Stimulated activated CD4-positive, alpha-beta T cell treated with anti-CD3 and anti-CD28 coated beads, Interleukin-12 subunit alpha, Interleukin-12 subunit beta, amount 100 ng/mL, for 4 hours (primary cell): ENCODE measurements around the gene FAM50A.
"Not testable (repeated sequence)": the region's sequence is repeated elsewhere in the genome, so short reads cannot be mapped to it uniquely, and the experiment has no call there.

Experiments used
- DNase-seq: peaks from one replicate; pipeline ENCODE4 v3.0.0-alpha.2; 2020

Gene FAM50A, protein sequence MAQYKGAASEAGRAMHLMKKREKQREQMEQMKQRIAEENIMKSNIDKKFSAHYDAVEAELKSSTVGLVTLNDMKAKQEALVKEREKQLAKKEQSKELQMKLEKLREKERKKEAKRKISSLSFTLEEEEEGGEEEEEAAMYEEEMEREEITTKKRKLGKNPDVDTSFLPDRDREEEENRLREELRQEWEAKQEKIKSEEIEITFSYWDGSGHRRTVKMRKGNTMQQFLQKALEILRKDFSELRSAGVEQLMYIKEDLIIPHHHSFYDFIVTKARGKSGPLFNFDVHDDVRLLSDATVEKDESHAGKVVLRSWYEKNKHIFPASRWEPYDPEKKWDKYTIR

DNA sequence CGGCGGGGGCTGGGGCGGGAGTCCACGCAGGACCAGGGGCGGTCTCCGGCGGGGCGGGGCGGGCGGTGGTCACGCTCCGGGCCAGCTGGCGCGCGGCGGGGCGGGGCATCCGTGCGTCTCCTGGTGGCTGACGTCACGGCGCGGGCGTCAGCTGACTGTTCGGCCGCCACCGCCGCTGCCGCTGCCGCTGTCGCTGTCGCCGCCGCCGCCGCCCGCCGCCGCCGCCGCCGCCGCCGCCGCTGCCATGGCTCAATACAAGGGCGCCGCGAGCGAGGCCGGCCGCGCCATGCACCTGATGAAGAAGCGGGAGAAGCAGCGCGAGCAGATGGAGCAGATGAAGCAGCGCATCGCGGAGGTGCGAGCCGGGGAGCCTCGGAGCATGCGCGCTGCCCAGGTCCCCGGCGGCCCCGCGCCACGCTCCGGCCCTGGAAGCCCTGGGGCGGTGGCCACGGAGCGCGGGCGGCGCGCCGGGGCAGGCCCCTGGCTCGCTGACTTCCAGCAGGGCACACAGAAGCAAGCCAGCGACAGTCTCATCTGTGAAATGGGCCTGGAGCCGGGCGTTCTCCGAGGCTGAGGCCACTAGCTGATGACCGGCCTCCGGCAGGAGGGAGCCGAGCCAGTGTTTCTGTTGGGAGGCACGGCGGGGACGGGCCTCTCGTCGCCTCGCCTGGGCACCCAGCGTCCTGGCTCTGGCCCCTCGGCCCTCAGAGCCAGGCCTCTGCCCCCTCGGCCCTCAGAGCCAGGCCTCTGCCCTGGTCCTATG, at the start of gene FAM50A:
FAM50A (plus strand) TSS at position 150 of the 763 bp plus-strand sequence; CDS start at position 245, 95 bp downstream.
- DNase-seq = peak; percentile 70

DNA sequence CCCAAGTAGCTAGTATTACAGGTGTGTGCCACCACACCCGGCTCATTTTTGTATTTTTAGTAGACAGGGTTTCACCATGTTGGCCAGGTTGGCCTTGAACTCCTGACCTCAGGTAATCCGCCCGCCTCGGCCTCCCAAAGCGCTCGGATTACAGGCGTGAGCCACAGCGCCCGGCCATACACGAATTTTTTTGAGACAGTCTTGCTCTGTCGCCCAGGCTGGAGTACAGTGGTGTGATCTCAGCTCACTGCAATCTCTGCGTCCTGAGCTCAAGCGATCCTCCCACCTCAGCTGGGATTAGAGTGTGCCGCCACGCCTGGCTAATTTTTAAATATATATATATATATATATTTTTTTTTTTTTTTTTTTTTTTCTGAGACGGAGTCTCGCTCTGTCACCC, 47.6 kb upstream of the FAM50A start:
- not testable (repeated sequence) for DNase-seq

DNA sequence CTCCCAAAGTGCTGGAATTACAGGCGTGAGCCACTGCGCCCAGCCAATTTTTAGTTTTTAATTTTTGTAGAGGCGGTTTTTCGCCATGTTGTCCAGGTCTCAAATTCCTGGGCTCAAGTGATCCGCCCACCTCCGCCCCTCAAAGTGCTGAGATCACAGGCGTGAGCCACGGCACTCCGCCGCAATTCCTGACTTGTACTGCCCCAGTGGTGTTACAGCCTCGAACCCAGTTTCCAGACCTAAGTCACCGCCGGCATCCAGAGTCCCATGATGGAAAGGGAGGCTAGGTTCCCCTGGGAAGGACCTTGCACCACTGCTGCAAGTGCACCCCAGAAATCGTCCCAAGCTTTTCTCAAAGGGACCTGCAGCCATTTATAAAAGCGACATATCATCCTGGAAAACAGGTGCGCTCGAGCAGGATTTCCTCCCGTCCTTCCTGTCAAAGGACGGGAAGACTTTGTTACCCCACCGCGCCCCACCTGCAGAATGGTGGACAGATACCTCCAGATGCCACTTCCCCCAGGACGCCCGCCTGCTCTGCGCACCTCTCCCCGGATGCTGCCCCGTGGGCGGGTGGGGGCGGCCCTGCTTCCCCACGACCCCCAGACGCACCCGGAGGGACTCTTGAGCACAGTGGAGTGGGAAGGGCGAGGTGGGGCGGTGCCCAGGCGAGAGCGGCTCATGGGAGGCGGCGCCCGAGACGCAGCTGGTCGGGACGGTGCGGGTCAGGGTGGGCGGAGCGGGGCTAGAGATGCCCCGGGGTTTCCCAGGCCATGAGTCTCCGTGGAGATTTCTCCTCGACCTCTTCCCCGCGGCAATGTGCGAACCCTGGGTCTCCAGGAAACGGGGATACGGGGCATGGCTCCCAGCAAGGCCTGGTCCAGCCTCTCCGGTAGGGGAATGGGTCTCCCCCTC, 46.7 kb upstream of the FAM50A start:
- peak; percentile 66 for DNase-seq

DNA sequence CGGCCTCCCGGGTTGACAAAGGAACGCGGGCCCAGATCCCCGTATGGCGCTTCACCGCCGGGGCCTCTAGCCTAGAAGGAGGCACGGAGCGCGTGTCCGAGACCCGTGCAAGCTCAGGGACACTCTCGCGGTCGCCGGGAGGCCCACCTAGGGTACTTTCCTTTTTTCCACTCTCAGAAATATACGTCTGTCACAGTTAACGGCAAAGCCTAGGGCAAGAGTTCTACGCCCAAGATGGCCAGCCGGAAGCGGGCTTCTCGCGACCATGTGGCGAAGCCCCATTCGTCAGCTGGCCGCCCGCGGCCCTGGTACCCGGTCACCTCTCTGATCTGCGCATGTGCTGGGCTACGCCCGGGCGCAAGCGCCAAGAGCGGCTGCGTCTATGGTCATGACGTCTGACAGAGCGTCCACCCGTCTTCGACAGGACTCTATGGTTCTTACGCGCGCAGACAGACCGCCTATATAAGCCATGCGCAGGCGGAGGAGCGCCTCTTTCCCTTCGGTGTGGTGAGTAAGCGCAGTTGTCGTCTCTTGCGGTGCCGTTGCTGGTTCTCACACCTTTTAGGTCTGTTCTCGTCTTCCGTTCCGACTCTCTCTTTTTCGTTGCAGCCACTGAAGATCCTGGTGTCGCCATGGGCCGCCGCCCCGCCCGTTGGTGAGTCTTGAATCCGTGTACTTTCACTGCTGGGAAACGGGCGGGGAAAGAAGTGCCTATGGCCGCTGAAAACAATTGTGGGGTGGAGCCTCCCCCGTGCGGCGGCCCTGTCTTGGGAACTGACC, 45.9 kb upstream of the FAM50A start, which contains the start of gene RPL10:
RPL10 (plus strand) TSS at position 490 of the 780 bp plus-strand sequence; CDS start at position 633, 143 bp downstream.
- peak; percentile 80 for DNase-seq

DNA sequence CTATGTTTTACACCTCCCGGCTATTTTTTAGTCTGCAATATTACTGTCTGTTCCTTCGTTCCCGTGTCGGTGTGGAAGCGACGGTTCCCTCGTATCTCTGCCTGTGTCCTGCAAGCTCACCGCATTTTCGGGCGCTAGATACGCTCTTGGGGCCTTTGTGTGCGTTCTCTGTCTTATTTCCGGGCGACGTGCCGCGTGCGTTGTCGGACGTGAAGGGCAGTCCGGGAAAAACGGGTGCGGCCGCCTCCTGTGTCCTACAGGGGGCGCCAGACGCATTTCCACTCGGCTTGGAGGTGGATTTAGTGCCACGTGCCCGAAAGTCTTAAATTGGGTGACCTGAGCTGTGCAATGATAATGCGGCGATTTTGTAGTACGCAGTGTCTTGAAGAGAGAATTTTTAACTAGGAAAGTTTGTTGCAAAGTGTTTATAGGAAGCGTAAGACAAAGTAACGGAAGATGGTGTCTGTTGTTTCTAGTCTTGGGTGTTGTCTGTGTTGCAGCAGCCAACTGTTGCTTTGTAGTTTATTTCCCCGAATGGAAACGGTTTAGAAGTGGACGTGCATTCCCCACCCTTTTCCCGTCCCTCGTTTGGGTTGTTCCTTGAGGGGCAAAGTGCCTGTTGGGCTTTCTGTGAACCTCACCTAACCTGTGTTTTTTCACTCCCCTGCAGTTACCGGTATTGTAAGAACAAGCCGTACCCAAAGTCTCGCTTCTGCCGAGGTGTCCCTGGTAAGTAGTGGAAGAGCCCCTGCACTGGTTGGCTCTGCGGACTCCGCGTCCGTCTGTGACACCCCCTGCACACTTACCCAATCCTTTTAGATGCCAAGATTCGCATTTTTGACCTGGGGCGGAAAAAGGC, 45.0 kb upstream of the FAM50A start:
- DNase-seq = peak; percentile 74

DNA sequence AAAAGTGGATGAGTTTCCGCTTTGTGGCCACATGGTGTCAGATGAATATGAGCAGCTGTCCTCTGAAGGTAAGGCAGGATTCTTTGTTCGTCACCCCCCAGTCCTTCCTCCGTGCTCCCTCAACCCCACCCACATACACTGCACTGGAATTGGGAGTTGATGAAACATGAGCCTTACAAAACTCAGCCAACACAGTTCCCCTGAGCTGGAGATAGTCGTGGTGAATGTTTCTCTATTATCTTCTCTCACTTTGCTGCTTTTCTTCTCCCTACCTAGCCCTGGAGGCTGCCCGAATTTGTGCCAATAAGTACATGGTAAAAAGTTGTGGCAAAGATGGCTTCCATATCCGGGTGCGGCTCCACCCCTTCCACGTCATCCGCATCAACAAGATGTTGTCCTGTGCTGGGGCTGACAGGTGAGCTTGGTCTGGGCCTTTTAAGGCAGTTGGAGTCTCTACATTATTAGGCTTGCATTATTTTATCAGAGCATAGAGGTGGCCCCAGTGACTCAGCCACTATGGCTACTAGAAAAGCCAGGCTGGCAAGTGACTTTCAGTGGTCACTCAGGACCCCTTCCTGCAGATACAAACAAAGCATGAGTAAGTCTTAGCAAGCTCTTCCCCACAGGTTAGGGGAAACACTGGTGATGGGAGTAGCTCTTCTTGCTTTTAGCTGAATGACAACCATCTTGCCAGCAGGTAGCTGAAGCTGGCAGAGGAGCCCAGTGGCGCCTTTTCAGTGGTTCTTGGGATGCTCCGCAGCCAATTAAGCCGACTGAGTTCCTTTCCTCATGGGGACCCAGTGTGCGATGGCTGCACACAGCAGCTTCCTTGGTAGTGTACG, 44.2 kb upstream of the FAM50A start:
- DNase-seq = no peak

DNA sequence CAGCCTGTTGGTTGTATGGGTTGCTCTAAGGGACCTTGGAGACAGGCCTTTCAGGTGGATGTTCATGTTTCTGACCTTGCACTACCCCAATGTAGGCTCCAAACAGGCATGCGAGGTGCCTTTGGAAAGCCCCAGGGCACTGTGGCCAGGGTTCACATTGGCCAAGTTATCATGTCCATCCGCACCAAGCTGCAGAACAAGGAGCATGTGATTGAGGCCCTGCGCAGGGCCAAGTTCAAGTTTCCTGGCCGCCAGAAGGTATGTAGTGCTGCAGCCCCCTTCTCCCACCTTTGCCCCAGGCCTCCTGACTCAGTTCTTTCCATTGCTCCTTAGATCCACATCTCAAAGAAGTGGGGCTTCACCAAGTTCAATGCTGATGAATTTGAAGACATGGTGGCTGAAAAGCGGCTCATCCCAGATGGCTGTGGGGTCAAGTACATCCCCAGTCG, 43.5 kb upstream of the FAM50A start:
- not testable (repeated sequence) for DNase-seq

DNA sequence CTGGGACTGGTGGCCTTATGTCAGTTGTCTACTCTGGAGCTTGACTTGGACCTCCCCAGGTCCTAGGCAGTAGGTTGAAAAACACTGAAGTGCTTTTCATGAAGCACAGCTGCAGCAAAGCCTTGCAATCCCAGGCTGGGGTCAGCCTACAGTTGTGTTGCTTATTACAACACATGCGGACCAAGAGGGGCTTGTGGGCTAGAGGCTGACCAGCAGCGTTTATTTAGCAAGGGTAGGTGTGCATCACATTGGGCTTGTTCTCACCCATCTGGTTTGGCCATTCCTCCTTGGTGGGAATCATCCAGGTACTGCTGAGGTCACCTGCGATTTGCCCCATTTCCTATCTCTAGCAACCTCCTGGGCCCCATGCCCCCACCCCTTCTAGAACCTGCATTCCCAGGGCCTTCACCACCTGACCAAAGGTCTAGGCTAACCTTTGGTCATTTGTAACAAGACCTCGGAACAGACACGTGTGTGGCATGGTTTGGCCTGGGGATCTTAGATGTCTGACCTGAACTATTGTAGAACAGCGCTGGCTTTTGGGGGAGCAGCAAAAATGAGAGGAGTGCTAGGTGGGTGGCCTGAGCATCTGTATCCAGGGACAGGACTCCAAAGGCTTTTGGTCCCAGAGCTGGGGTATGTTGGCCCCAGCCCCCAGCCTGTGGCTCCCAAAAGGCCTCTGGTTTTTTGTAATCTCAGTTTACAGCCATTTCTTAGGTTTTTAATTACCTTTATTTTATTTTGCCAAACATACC, 42.7 kb upstream of the FAM50A start:
- DNase-seq = no peak

DNA sequence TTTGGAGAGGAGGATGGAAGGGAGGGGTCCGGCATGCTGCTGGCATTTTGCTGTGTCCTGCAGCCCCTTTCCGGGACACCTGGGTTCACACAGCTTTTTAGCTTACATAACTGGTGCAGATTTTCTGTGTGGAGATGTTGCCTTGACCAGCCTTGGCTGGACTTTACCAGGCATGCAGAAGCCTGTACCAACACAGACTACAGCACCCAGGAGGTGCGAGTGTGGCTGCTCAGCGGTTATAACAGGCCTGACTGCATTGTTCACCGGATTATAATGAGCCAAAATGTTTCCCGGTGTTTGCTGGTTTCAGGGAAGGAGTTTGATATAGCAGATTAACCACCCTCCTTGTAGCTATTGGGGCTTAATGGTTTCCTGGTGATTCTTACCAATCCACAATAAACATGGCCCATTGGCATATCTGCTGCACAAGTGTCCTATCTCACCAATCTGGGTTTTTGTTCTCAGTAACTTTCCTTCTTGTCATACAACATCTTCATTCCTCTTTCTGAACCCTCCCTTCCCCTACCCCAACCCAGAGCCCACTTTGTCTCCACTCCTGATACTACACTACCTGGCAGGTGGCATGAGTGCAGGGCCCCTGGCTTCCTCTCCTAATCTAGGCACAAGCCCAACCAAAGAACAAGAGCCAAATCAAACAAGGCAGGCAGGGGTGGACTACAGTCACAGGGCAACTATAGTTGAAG, 41.9 kb upstream of the FAM50A start:
- no peak for DNase-seq

DNA sequence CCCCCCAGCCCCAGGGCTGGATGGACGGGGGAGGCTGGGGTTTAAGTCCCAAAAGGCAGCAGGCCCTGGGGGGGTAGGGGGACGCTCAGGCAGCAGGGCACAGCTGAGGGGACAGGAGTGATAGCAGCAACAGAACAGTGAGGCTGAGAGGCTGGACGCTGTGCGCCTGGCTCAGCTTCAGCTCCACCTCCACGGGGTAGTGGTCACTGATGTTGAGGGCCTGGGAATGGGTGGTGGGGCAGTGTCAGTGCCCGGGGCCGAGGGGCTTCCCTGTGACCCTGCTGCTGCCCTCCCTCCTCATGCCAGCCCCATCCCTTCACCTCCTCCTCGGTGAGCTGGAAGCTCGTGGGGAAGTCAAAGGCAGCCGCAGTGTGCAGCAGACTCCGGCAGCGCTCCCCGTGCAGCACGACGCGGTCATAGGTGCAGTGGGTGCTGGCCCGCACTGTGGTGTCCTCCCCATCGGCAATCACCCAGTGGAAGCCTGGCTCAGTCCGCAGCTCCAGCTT, 41.3 kb upstream of the FAM50A start:
- DNase-seq = no peak

DNA sequence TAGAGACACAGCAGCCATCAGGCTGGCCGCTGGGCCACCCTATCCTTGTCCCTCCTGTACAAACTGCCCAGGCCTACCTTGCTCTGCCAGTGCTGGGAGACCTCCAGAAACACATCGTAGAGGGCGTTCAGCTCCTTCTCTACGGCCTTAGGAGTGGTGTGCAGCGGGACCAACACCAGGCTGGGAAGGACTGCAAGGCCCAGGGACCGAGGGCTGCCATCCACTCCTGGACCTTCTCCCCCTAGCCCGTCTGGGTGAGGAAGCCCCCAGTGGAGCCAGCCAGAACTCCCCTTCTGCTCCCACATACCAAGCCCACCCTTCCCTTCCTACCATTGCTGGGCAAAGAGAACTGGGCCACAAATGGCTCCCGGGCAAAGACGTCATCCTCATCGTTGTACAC, 40.7 kb upstream of the FAM50A start:
- DNase-seq = no peak

DNA sequence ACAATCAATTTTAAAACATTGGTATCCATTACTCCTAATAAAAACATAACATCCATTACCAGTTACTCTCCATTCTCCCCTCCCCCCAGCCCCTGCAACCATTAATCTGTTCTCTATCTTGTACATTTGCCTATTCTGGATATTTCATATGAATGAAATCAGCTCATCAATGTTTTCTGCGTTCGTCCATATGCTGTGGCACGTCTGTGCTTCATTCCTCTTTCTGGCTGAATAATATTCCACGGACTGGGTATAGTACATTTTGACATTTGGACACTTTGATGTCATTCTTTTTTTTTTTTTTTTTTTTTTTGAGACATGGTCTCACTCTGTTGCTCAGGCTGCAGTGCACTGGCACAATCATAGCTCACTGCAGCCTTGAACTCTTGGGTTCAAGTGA, 40.1 kb upstream of the FAM50A start:
- no peak for DNase-seq

DNA sequence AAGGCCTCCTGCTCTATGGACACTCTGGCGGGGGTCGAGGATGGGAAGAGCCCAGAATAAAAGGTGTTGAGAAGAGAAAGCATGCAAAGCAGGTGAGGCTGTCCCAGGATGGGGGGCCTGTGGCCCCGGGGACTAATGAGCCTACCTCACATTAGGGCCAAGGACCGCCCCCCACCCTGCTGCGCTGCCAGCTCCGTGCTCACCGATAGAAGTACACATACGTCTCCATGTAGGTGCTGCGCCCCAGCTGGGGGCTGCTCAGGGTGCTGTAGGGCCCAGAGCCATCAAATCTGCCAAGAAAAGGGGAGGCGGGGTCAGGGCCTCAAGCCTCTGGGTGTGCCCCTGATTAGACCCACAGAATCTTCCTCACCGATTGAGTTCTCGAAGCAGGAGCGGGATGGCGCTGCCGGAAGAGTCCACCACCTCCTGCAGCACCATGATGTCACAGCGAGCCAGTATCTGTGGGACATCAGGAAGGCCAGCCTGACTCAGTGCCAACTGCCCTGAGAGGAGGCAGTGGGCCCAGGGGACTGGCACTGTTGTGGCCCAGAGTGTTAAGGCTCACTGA, 39.2 kb upstream of the FAM50A start:
- DNase-seq = no peak

DNA sequence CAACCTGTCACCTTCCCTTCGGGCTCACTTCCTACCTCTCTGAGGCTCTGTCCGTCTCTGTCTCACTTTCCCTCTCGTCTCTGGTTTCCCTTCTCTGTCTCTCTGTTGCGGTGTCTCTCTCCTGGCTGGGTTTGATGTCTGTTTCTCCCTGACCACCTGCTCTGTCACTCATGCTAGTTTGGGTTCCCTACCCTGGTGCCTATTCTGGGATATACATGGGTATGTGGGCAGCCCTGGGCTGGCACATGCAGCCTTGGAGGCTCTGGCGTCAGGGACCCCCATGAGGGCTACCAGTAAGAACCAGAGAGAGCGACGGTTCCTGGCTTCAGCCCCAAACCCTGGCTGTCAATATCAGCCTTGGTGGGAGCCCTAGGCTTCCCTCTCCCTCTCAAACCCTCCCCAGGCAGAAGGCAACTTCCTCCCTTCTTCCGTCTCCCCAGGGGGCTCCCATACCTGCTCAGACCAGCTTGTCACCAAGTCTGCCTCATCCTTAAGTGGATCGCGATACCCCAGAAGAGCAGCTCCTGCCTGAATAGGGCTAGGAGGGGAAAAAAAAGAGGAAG, 35.2 kb upstream of the FAM50A start:
- no peak for DNase-seq

DNA sequence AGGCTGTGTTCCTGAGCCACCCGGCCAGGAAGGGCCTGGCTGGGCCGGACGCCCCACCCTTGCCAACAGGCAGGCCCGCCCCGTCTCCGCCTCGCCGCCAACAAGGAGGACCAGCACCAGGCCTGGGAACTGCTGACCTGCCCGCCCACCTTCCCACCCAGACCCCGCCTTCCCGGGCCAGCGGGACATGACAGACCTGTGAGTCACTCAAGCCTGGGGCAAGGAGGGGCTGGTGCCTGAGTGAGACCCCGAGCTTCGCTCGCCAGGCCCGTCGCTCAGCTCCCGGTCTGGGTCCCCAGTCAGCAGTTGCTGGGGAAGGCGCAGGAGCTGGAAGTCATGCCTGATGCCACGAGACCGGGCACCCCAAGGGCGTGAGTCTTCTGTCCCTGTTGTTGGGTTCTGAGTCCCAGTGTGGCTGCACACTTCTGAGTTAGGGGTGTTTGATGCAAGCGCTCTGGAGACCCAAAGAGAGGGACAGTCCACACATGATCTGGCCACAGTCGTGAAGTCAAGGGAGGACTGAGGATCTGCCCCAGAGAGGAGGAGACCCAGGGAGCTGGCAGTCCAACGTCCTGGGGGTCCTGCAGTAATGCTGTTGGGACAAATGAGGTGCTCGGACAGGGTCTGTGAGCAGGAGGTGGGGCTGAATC, 34.6 kb upstream of the FAM50A start, which contains the start of gene DNASE1L1:
DNASE1L1 (minus strand) TSS at position 33 of the 650 bp plus-strand sequence. CDS start 3,686 bp downstream, outside the sequence.
- no peak for DNase-seq

DNA sequence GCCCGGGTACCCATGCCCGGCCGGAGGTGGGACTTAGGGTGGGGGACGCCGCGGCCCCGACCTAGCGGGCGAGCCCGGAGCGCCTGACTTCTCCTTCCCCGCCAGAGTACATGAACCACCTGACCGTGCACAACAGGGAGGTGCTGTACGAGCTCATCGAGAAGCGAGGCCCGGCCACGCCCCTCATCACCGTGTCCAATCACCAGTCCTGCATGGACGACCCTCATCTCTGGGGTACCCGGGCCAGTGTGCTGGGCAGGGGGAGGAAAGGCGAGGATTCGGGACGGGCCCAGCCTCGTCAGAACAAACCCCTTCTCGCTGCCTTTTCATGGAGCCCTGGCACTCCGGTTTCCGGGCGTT, 32.0 kb upstream of the FAM50A start:
- peak; percentile 64 for DNase-seq

DNA sequence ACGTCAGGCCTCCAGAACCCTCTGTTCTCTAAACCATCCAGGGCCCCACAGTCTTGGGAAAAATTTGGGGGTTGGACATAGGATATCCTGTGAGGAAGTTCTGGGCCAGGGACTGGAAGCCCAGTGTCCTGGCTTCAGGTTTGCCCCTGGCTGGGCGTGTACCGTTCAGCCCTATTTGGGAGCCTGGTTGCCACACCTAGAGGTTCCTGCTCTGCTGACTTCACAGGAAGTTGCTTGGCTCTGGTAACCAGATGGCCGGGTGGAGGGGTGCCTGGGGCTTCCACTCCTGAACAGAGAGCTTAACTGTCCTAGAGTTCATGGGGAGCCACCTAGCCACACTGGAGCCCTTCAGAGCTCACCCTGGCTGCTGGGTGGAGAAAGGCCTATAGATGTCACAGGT, 31.5 kb upstream of the FAM50A start:
- DNase-seq = peak; percentile 5
